ENCODE data around the gene TAF1C. TPM values are rescaled to one million over a fixed set of nuclear protein-coding genes. Genes with fewer than 3 reads are reported as not detected.

The TAF1C gene
- total RNA-seq, 4 donors from 2014 or later, result 23.9 to 43.7 (median 32.1) TPM

- Histone ChIP-seq H3K4me3 (peak within 1 kb of the TSS; percentile 73 to 100 (median 82)), H3K27me3 (peaks cover 0 to 5% (median 0%) of the 10 kb centered on the region in 4 donors), H3K36me3 (no peaks in the 10 kb centered on the region), H3K9me3 (no peaks in the 10 kb centered on the region), H3K27ac (peak within 1 kb of the TSS; percentile 76 to 92 (median 85)), H3K4me1 (peaks cover 0 to 23% (median 14%) of the 10 kb centered on the region in 3 donors)
- whole genome bisulfite sequencing, 2 donors, result 0 to 1% methylated on average over 10 to 14 of the region's 89 CpGs
- peak; percentile 24 for DNase-seq
- intact Hi-C loops (cut with DNase I), result no loop called here
- TF ChIP-seq CTCF (IDR thresholded peaks at IDR 0.05), result peak in 1 of 6 experiments; percentile 34
- peak in 2 of 4 donors; percentile 19 to 69 for TF ChIP-seq POLR2A (IDR thresholded peaks at IDR 0.05)
Observed at GRCh38 chr16:84144859-84145639, 41.8 kb downstream of the TAF1C start, which contains the start of the genes DNAAF1 and HSDL1. Gene DNAAF1 (plus strand): TSS chr16:84145308. CDS start chr16:84145441, 133 bp downstream. Gene HSDL1 (minus strand): TSS chr16:84145177. CDS start chr16:84131321, 13,856 bp downstream.

- Histone ChIP-seq H3K4me3 (peak overlapping the region; percentile 73 to 100 (median 82)), H3K4me1 (peaks cover 0 to 23% (median 14%) of the 10 kb centered on the region in 3 donors), H3K36me3 (no peaks in the 10 kb centered on the region), H3K27me3 (peaks cover 0 to 5% (median 0%) of the 10 kb centered on the region in 4 donors), H3K27ac (peak overlapping the region; percentile 76 to 92 (median 85)), H3K9me3 (no peaks in the 10 kb centered on the region)
- intact Hi-C loops (cut with DNase I), result no loop called here
- TF ChIP-seq POLR2A (IDR thresholded peaks at IDR 0.05) (no peak), CTCF (IDR thresholded peaks at IDR 0.05) (no peak)
- 0 to 1% methylated on average over 9 to 18 of the region's 39 CpGs for WGBS, 2 donors
- DNase-seq, result no peak
Observed at GRCh38 chr16:84144209-84144858, 42.5 kb downstream of the TAF1C start.

- DNase-seq, result no peak
- intact Hi-C loops (cut with DNase I), result no loop called here
- peak overlapping the region; percentile 73 to 100 (median 82) for H3K4me3 ChIP-seq
- H3K4me1 ChIP-seq, result peaks cover 0 to 23% (median 14%) of the 10 kb centered on the region in 3 donors
- peaks cover 0 to 5% (median 0%) of the 10 kb centered on the region in 4 donors for H3K27me3 ChIP-seq
- 15 to 30% methylated on average over 10 to 11 of the region's 13 CpGs for WGBS, 2 donors
- peak overlapping the region in 2 of 4 donors; percentile 90 to 92 for H3K27ac ChIP-seq
- H3K36me3 ChIP-seq, result no peaks in the 10 kb centered on the region
- TF ChIP-seq CTCF (IDR thresholded peaks at IDR 0.05), result no peak
- TF ChIP-seq POLR2A (IDR thresholded peaks at IDR 0.05), result no peak
- no peaks in the 10 kb centered on the region for H3K9me3 ChIP-seq
Observed at GRCh38 chr16:84143784-84144199, 43.1 kb downstream of the TAF1C start.

DNA sequence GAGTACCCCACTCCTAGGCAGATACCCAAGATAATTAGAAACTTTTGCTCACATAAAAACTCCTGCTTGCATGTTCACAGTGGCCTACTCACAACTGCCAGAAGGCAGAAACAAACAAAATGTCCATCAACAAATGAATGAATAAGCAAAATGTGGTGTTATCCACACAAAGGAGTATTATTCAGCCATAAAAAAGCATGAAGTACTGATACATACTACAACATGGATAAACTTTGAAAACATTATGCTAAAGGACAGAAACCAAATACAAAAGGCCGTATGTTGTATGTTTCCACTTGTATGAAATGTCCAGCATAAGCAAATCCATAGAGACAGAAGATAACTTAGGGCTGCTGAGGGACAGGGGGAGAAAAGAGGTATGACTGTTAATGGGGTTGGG is 43.8 kb downstream of the TAF1C start:
- H3K27ac ChIP-seq, result no peak overlapping the region
- no peaks in the 10 kb centered on the region for H3K9me3 ChIP-seq
- 93 to 96% methylated on average over 1 of the region's 1 CpG for WGBS, 2 donors
- intact Hi-C loops (cut with DNase I), result no loop called here
- H3K36me3 ChIP-seq, result no peaks in the 10 kb centered on the region
- peaks cover 0 to 23% (median 14%) of the 10 kb centered on the region in 3 donors for H3K4me1 ChIP-seq
- H3K27me3 ChIP-seq, result peaks cover 0 to 5% (median 0%) of the 10 kb centered on the region in 4 donors
- TF ChIP-seq POLR2A (IDR thresholded peaks at IDR 0.05) (no peak), CTCF (IDR thresholded peaks at IDR 0.05) (no peak)
- DNase-seq, result no peak
- H3K4me3 ChIP-seq, result no peak overlapping the region

Data from esophagus squamous epithelium (tissue), 5 donors.